A549 (cell line): ENCODE measurements around the gene TEX29.

Experiments
- CTCF ChIP-seq: fragments of >200 bp; sonication (Bioruptor Twin); formaldehyde crosslinking; IDR thresholded peaks from 3 replicates; pipeline ENCODE4 v1.5.1; 2016
- EP300 ChIP-seq, 2 experiments: fragments of >200 bp; sonication (Bioruptor Twin); formaldehyde crosslinking; IDR thresholded peaks; 2 replicates in 1 of 2; 3 replicates in 1 of 2; pipeline ENCODE4 v1.6.1; 2016 to 2017
- JUNB ChIP-seq: fragments of >200 bp; sonication (Bioruptor Twin); formaldehyde crosslinking; IDR thresholded peaks from 2 replicates; pipeline ENCODE4 v1.6.1; 2016
- POLR2A ChIP-seq: IDR thresholded peaks from 2 replicates; pipeline ENCODE4 v1.6.1; 2012; ENCODE audit warnings: mild to moderate bottlenecking, low read length
- REST ChIP-seq: fragments of 200-600 bp; sonication (generic); IDR thresholded peaks from 2 replicates; pipeline ENCODE4 v1.6.1; 2016; ENCODE audit warnings: antibody characterized with exemption, mild to moderate bottlenecking, moderate library complexity

GRCh38 chr13:111382877-111383276, 62.4 kb downstream of the TEX29 start:
- no peak for TF ChIP-seq EP300 (IDR thresholded peaks at IDR 0.05)
- no peak for TF ChIP-seq JUNB
- no peak for TF ChIP-seq POLR2A
- TF ChIP-seq CTCF, result no peak
- no peak for TF ChIP-seq REST
